ENCODE measurements around the gene FRMD5.

DNA sequence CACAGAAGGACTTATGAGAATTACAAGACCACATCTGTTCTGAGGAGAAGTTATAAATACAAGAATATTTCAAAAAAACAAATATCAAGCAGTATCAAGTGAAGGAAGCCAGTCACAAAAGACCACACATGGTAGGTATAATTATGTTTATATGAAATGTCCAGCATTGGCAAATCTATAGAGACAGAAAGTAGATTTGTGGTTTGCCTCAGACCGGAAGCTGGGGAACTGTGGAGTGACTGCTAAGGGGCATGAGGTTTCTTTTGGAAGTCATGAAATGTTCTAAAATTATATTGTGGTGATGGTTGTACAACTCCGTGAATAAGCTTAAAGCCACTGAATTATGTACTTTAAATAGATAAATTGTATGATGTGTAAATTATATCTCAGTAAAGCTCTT is 136.9 kb downstream of the FRMD5 start:
- TF ChIP-seq, protein P1, sequence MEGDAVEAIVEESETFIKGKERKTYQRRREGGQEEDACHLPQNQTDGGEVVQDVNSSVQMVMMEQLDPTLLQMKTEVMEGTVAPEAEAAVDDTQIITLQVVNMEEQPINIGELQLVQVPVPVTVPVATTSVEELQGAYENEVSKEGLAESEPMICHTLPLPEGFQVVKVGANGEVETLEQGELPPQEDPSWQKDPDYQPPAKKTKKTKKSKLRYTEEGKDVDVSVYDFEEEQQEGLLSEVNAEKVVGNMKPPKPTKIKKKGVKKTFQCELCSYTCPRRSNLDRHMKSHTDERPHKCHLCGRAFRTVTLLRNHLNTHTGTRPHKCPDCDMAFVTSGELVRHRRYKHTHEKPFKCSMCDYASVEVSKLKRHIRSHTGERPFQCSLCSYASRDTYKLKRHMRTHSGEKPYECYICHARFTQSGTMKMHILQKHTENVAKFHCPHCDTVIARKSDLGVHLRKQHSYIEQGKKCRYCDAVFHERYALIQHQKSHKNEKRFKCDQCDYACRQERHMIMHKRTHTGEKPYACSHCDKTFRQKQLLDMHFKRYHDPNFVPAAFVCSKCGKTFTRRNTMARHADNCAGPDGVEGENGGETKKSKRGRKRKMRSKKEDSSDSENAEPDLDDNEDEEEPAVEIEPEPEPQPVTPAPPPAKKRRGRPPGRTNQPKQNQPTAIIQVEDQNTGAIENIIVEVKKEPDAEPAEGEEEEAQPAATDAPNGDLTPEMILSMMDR (IDR thresholded peaks at IDR 0.05) = no peak
- no peak for TF ChIP-seq POLR2A (IDR thresholded peaks at IDR 0.05)

Measured in lower leg skin (tissue), 3 donors.